Activated naive CD8-positive, alpha-beta T cell (primary cell): ENCODE results near the gene KIF25.

Experiments used
- H3K27ac Mint-ChIP-seq: one replicate; pipeline ENCODE4 v1.8.0; 2021; ENCODE audit warnings: mixed read lengths
- H3K27me3 Mint-ChIP-seq: one replicate; pipeline ENCODE4 v1.8.0; 2021; ENCODE audit warnings: mixed read lengths
- H3K36me3 Mint-ChIP-seq: one replicate; pipeline ENCODE4 v1.8.0; 2021; ENCODE audit warnings: mixed read lengths
- H3K4me1 Mint-ChIP-seq: one replicate; pipeline ENCODE4 v1.8.0; 2021; ENCODE audit warnings: low read depth, mixed read lengths
- H3K4me3 Mint-ChIP-seq: one replicate; pipeline ENCODE4 v1.8.0; 2021; ENCODE audit warnings: mild to moderate bottlenecking, mixed read lengths
- H3K9me3 Mint-ChIP-seq: one replicate; pipeline ENCODE4 v1.8.0; 2021; ENCODE audit warnings: low read depth, mixed read lengths

The KIF25 gene

GRCh38 chr6:168050225-168050880 lies 52.9 kb downstream of the KIF25 start:
- no peaks in the 10 kb centered on the region for H3K27me3 Mint-ChIP-seq
- no peak overlapping the region for H3K27ac Mint-ChIP-seq
- H3K4me3 Mint-ChIP-seq: no peak overlapping the region
- H3K9me3 Mint-ChIP-seq: no peaks in the 10 kb centered on the region
- H3K4me1 Mint-ChIP-seq: no peaks in the 10 kb centered on the region
- H3K36me3 Mint-ChIP-seq: no peaks in the 10 kb centered on the region

GRCh38 chr6:168050881-168051586 lies 53.6 kb downstream of the KIF25 start:
- Mint-ChIP-seq H3K36me3 (no peaks in the 10 kb centered on the region), H3K4me3 (no peak overlapping the region), H3K9me3 (no peaks in the 10 kb centered on the region), H3K27ac (no peak overlapping the region), H3K4me1 (no peaks in the 10 kb centered on the region), H3K27me3 (no peaks in the 10 kb centered on the region)

GRCh38 chr6:168051648-168052047 lies 54.2 kb downstream of the KIF25 start:
- Mint-ChIP-seq H3K27ac (no peak overlapping the region), H3K4me1 (no peaks in the 10 kb centered on the region), H3K4me3 (no peak overlapping the region), H3K36me3 (no peaks in the 10 kb centered on the region), H3K27me3 (no peaks in the 10 kb centered on the region), H3K9me3 (no peaks in the 10 kb centered on the region)

- H3K27me3 Mint-ChIP-seq: no peaks in the 10 kb centered on the region
- H3K4me3 Mint-ChIP-seq: no peak overlapping the region
- no peaks in the 10 kb centered on the region for H3K4me1 Mint-ChIP-seq
- H3K9me3 Mint-ChIP-seq: no peaks in the 10 kb centered on the region
- no peak overlapping the region for H3K27ac Mint-ChIP-seq
- H3K36me3 Mint-ChIP-seq: no peaks in the 10 kb centered on the region
These were observed 54.9 kb downstream of the KIF25 start for GRCh38 chr6:168052291-168052891.

GRCh38 chr6:168053086-168053956 lies 55.9 kb downstream of the KIF25 start:
- Mint-ChIP-seq H3K36me3 (no peaks in the 10 kb centered on the region), H3K4me1 (no peaks in the 10 kb centered on the region), H3K9me3 (no peaks in the 10 kb centered on the region), H3K27ac (no peak overlapping the region), H3K4me3 (no peak overlapping the region), H3K27me3 (no peaks in the 10 kb centered on the region)

- Mint-ChIP-seq H3K36me3 (no peaks in the 10 kb centered on the region), H3K9me3 (no peaks in the 10 kb centered on the region), H3K27me3 (no peaks in the 10 kb centered on the region), H3K4me3 (no peak overlapping the region), H3K4me1 (no peaks in the 10 kb centered on the region), H3K27ac (no peak overlapping the region)
These were observed 56.5 kb downstream of the KIF25 start for GRCh38 chr6:168053957-168054471.

- Mint-ChIP-seq H3K4me3 (no peak overlapping the region), H3K36me3 (no peaks in the 10 kb centered on the region), H3K9me3 (no peaks in the 10 kb centered on the region), H3K4me1 (no peaks in the 10 kb centered on the region), H3K27ac (no peak overlapping the region), H3K27me3 (no peaks in the 10 kb centered on the region)
These were observed 57.5 kb downstream of the KIF25 start for GRCh38 chr6:168054765-168055560.

GRCh38 chr6:168055696-168056489 lies 58.4 kb downstream of the KIF25 start:
- Mint-ChIP-seq H3K9me3 (no peaks in the 10 kb centered on the region), H3K4me1 (no peaks in the 10 kb centered on the region), H3K36me3 (no peaks in the 10 kb centered on the region), H3K27me3 (no peaks in the 10 kb centered on the region), H3K4me3 (no peak overlapping the region), H3K27ac (no peak overlapping the region)

- no peaks in the 10 kb centered on the region for H3K36me3 Mint-ChIP-seq
- no peak overlapping the region for H3K27ac Mint-ChIP-seq
- H3K4me3 Mint-ChIP-seq: no peak overlapping the region
- no peaks in the 10 kb centered on the region for H3K27me3 Mint-ChIP-seq
- no peaks in the 10 kb centered on the region for H3K4me1 Mint-ChIP-seq
- no peaks in the 10 kb centered on the region for H3K9me3 Mint-ChIP-seq
These were observed 59.5 kb downstream of the KIF25 start for GRCh38 chr6:168056892-168057527.

GRCh38 chr6:168057836-168058235 lies 60.4 kb downstream of the KIF25 start:
- Mint-ChIP-seq H3K27me3 (no peaks in the 10 kb centered on the region), H3K4me3 (no peak overlapping the region), H3K9me3 (no peaks in the 10 kb centered on the region), H3K36me3 (no peaks in the 10 kb centered on the region), H3K4me1 (no peaks in the 10 kb centered on the region), H3K27ac (no peak overlapping the region)

- no peaks in the 10 kb centered on the region for H3K9me3 Mint-ChIP-seq
- H3K4me1 Mint-ChIP-seq: no peaks in the 10 kb centered on the region
- H3K4me3 Mint-ChIP-seq: no peak overlapping the region
- no peak overlapping the region for H3K27ac Mint-ChIP-seq
- no peaks in the 10 kb centered on the region for H3K36me3 Mint-ChIP-seq
- H3K27me3 Mint-ChIP-seq: no peaks in the 10 kb centered on the region
These were observed 61.5 kb downstream of the KIF25 start for GRCh38 chr6:168058691-168059551.

- Mint-ChIP-seq H3K4me1 (no peaks in the 10 kb centered on the region), H3K9me3 (no peaks in the 10 kb centered on the region), H3K36me3 (no peaks in the 10 kb centered on the region), H3K27me3 (no peaks in the 10 kb centered on the region), H3K4me3 (no peak overlapping the region), H3K27ac (no peak overlapping the region)
These were observed 63.1 kb downstream of the KIF25 start for GRCh38 chr6:168060521-168060931.
